NCI-H2227 treated with DMSO at 0.1 percent for 48 hours (cell line): ENCODE measurements around the gene CAPN3.

Experiments used
- DNase-seq: peaks from one replicate; lab custom pipeline; 2025; lab: John Stamatoyannopoulos, UW

Gene CAPN3

DNA sequence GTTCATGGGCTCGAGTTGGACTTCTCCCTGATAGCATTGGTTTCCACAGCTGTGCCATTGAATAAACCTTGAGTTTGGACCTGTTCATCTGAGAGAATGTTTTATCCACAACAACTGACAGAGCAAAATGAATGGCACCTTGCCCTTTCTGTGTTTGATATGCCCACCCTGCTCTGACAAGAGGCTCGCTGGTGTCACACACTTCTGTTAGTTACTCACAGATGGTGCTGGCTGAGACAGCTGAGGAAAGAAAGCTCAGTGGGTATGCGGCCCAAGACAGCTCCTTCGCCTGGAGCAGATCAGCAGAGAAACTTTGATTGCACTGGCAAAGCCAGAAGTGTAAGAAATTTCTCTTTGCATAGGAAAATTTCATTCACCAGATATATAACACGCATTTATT, 2.5 kb upstream of the CAPN3 start:
- no peak for DNase-seq

DNA sequence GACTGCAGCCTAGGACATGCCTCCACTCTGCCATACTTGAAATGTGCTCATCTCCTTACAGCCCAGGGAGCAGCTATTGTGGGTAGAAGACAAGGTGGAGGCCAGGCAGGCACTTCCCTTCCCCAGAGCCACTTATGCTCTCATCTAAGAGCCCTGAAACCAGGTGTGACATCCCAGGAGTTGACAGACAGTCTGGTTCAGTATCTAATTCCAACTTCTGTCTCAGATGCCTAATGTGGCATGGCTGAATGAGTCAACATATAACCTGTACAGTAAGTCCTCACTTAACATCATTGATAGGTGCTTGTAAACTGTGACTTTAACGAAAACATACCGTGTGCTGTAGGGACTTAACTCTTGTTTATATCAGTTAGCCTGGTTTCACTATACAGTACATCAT, 1.2 kb upstream of the CAPN3 start:
- no peak for DNase-seq

DNA sequence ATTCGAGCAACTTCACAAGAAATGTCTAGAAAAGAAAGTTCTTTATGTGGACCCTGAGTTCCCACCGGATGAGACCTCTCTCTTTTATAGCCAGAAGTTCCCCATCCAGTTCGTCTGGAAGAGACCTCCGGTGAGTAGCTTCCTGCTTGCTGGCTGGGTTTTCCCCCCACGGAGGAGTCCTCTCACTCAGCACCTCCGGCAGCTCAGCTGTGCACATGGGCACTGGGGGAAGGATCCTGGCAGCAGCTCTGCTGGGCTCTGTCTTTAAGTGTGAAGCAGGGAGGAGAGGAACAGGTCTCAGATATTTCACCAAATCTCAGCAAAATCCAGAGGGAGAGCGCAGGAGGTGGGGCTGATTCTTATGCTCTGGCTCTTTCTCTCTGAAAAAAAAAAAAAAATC, 684 bp downstream of the CAPN3 start:
- DNase-seq = no peak

DNA sequence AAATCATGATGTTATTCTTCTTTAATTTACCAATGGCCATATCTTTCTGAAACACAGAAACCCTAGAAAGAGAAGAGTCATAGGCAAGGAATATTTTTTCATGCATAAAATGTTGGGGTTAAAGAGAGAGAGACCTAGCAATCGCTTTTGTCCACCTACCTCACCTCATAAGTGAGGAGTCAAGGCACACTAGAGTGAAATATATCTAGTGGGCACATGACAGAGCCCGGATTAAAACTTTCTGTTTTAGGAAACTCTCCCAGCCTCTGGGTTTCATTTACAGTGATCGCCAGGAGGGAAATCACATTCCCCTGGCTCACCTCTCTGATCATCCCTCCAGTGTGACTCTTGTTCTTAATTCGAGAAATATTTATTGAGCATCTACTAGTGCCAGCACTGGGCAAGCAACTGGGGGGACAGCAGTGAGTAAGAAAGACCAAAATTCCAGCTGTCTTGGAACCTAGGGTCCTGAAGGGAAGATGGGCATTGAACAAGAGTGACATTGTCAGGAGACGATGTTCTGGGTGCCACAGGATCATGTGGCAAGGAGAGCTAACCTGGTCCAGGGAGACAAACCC, 1.3 kb downstream of the CAPN3 start:
- no peak for DNase-seq

DNA sequence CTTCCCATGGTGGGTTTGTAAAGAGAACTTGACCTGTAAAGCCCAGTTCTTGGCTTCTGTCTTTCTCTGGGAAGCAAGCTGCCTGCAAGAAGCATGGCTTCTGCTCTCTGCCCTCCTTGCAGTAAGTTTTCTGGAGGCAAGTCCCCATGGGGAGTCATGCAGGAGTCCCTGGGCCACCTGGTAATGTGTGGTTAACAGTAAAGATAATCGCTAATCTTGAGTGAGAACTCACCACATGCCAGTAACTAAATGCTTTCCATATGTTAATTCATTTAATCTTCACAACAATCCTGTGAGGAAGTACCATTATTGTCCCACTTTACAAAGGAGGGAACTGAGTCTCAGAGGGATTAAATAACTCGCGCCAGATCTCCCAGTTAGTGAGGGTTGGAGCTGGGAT, 4.2 kb downstream of the CAPN3 start:
- no peak for DNase-seq

DNA sequence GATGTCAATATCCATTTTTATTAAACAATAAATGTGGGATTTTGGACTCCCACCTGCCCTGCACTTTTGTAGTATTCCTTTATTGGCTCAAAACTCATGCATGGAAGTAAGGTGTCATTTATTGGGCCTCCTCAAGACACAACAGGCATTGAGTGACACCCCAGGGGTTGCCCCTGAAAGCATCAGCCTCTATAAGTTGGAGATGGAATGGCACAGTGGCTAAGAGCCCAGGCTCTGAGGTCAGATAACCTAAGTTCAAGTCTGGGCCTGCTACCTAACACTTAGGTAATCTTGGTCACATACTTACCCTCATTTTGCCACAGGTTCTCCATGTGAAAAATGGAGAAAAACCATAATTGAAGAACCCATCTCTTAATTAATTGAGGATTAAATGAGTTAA, 4.6 kb downstream of the CAPN3 start:
- DNase-seq = no peak

DNA sequence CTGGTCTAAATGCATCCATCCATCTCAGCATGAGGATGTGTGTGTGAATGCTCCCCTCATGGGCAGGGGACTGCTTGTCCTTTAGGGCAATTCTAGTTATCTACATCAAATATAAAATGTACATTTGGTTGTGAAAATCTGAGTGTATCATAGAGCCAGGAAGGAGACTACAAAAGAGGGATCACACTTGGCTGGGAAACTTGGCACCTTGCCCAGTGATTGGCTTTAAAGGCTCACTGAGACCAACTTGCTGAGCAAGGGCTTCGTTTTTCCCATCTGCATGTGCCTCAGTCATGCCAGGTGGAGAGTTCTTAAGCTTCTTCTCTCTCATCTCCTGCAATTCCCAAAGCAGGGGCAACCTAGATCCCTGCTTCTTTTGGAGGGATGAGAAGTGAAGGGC, 5.2 kb downstream of the CAPN3 start:
- DNase-seq = no peak

DNA sequence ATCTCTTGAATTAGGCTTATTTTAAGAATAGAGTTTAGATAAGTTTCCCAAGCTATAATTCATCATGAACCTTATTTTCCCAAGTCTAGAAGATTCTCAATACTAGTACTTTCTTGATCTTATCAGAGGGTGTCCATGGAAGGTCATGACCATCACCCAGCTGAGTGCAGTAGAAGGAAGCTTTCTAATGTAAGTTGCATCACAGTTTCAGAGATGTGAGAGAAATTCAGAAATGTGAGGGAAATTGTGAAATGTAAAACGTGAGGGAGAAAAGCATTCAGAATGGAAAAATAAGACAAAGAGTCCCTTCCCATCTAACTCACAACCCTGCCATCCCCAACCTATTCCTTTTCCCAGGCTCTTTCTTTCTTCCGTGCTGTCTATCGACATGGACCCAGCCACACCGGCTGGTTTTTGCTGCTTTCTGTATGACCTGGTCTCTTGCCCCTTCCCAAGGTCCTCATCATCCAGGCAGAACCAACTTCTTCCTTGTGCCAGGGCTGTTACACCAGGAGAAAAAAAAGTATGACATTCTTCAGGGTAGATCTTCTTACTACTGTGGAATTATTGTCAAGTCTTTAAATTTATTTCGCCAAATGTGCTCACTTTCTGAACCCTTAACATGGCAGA, 6.7 kb downstream of the CAPN3 start:
- DNase-seq = no peak

DNA sequence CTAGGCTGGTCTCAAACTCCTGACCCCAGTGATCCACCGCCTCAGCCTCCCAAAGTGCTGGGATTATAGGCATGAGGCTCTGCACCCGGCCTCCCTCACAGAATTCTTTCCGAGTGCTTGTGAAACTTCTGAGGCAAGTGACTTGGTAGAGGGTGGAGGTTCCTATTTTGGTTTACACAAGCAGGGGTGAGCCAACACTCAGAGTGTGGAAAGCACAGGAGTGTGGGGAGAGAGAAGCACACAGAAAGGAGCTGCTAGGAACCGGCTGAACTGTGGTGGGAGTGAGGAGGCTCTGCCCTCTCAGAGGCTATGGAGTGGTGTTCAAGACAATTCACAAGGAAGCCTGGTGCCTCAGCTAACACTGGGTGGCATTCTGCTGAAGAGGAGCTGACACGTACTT, 7.7 kb downstream of the CAPN3 start:
- no peak for DNase-seq

DNA sequence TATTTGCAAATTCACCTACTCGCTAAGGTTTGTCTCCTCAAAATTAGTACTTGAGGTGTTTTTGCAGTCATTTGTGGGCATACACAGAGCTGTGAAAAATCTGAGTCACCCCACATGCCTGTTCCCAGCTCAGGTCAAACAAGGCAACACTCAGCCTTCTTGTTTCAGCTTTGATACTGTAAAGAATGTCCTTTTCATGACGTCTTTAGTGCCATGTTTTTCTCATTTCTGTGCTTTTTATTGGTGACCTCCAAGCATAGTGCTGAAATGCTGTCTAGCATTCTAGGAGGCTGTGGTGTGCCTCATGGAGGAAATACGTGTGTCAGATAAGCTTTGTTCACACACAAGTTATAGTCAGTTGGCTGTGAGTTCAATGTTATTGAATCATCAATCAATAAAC, 8.8 kb downstream of the CAPN3 start:
- DNase-seq = no peak

DNA sequence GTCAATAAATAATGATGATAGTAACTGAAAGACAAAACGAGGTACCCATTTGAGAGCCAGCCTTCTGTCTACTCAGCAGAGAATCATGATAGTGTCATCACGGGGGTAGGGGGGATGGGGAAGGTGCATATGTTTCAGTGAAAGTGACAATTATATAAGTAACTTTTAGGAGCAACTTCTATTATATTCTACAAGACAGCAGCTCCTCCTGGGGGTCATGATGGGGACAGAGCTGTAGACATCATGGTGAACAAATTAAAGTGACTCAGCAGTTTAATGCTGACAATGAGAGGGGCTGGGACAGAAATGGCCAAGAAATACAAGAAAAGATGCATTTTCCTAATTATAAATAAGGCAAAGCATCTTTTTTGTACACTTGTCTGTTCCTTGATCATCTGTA, 11.8 kb downstream of the CAPN3 start:
- no peak for DNase-seq

DNA sequence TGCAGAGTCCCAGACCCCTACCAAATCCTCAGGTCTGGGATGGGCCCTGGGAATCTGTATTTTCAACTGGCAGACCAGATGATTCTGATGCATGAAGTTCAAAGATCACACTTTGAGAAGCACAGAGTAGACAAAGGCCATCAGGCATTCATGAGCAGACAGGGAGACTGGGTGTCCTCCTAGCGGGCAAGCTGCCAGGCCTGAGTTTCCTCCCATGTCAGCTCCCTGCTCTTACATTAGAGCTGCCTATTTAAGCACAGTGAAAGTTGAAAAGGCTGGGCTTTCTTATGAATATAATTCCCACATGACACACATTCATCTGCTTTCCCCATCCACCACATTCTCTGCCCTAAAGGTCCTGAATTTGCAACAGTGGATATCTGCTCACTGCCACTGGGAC, 14.0 kb downstream of the CAPN3 start:
- no peak for DNase-seq

DNA sequence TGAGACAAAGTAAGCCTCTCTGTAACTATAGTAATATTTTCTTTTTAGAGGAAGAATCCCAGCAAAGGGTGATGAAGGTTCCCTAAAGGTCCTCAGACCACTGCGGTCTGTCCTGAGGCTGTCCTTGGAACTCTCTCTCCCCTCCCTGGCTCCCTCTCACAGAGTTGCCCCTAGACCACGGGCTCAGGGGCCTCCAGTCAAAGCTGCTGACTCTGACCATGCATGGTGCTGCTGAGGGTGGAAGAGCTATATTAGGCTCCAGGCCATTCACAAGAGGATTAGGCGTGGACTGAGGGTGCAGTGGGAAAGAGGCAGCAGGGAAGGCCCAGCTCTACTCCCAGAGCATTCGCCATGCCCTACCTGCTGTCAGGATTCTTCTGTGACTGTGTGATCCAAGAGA, 14.6 kb downstream of the CAPN3 start:
- DNase-seq = no peak

DNA sequence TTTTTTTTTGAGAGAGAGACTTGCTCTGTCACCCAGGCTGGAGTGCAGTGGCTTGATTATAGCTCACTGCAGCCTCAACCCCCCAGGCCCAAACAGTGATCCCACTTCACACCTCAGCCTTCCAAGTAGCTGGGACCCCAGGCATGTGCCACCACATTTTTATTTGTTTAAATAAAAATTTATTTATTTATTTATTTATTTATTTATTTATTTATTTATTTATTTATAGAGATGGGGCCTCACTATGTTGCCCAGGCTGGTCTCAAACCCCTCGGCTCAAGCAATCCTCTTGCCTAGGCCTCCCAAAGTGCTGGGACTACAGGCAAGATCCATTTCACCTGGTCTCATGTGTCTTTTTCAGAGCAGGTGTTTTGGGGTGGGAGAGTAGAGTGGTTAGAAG, 15.5 kb downstream of the CAPN3 start:
- no peak for DNase-seq

DNA sequence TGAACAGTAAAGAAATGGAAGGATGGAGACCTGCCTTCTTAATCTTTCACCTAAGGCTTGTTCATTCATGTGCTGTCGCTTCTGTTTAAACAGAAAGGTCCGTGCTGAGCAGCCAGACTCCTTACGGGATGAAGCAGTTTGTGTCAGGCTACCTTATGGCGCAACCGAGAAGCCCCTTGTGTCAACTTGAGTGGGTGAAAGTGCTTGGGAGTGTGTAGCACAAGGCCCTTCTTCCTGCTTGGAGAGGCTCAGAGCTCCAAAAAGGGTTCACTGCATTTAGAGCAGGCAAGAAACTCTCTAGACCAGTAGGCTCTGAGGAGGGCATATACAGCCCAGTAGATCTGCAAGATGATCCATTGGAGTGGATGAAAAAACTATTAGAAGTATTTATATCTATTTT, 16.0 kb downstream of the CAPN3 start:
- no peak for DNase-seq

DNA sequence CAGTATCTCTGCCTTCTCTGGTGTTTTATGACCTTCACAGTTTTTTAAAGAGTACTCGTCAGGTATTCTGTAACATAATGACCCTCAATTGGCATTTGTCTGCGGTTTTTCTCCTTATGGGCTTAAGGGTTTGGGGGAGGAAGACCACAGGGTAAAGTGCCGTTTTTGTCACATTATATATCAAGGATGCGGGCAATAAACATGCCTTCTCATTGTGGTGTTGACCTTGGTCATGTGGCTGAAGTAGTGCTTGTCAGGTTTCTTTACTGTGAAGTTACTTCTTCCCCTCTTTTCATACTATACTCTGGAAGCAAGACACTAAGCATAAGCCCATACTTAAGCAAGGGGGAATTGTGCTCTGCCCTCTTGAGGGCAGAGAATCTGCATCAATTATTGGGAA, 16.6 kb downstream of the CAPN3 start:
- no peak for DNase-seq

DNA sequence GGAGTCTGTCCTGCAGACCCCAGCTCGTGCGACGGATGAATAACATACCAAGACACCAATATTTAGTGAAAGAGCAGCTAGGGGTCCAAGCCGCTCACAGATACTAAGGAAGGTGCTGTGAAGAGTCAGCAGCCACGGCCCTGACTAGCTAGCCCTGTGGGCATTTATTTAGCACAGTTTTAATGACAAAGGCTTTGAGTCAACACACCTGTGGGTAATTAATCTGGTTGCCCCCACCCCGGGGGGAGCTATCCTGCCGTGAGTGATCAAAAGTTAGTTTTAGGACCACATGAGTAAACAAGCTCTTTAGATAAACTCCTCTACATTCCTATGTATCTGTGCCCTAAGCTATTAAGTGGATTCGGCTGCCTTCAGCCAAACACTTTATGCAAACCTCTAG, 18.7 kb downstream of the CAPN3 start:
- DNase-seq = no peak

DNA sequence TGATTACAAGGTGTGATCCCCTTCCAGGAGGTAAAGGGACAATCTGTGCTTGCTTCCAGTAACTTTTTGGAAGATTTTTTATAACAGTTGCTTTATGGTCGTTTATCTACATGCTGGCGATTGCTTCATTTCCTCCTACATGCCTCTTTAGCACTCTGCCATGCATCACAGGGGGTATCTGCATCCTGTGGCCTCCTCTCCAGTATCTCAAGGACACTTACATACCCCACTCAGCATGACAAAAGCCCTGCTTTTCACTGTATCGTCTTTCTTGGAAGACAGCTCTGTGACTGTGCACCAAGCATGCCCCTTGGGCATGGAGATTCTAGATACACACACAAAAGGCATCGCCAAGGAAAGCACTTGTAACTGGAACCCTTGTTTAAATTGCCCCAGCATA, 25.3 kb downstream of the CAPN3 start:
- DNase-seq = no peak

DNA sequence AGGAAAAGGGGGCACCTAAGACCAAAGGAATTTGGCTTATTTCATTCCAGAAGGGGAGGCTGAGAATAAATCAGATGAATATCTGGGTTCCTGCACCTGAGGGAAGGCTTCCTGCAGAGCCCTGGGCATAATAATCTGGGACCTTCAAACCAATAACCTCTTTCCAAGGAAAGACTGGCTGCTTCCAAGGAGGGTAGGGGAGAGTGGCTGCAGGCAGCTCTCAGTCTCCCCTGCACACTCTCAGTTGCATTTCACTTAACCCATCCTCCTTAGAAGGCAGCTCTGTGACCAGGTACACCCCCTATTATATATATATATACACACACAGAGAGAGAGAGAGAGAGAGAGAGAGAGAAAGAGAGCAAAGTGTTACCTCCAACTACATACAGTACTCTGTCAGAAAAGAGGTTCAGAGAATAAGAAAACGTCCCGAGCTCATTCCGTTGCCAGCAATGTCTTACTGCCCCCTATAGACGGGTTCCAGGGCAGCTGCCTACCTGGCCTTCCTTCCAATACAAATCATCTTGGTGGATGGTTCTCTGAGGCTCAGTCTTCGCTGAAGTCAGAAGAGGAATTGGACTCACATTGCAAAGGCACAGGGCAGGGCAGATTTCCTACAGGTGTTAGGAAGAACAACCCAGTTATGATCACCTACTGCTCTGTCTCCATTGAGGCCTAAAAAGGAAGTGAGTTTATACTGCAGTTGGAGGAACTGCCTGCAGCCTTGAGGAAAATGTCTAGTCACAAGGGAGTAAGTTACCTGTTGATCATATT, 26.1 kb downstream of the CAPN3 start:
- peak; percentile 35 for DNase-seq

DNA sequence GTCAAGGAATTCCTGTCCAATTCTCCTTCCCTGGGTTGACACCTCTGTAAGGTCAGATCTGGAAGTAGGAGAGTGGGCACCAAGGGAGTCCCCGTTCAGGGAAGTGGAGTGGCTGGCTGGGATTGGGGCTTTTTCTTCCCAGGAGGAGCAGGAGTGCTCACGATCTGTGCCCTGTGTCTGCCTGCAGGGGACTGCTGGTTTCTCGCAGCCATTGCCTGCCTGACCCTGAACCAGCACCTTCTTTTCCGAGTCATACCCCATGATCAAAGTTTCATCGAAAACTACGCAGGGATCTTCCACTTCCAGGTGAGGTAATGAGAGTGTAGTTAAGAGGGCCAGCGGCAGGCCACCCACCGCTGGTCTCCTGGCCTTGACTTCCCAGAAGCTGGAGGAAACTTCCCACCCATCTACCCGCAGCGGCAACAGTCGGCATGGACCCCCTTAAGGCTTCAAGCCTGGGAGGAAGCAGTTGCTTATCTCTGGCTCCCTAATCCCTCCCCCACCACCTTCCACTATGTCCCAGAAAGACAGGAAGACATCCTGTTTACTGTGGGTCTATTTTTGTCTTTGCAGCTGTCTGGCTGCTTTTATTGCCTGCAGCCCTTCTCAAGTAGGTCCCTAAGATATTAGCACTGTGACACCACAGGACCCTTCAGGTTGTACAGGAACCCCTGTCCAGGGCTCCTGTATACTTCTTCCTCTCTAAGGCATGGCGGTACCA, 26.8 kb downstream of the CAPN3 start:
- DNase-seq = no peak

DNA sequence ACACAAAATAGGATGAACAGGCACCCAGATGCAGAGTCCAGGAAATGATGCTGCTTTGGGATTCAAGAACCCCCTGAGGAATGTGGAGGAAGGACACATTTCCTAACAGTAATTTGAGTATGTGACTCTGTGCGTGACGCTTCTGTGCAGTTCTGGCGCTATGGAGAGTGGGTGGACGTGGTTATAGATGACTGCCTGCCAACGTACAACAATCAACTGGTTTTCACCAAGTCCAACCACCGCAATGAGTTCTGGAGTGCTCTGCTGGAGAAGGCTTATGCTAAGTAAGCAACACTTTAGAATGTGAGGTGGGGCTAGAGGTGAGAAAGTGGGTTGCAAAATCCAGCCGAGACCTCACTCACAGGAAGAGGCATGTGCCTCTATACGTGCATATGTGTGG, 28.3 kb downstream of the CAPN3 start:
- no peak for DNase-seq

DNA sequence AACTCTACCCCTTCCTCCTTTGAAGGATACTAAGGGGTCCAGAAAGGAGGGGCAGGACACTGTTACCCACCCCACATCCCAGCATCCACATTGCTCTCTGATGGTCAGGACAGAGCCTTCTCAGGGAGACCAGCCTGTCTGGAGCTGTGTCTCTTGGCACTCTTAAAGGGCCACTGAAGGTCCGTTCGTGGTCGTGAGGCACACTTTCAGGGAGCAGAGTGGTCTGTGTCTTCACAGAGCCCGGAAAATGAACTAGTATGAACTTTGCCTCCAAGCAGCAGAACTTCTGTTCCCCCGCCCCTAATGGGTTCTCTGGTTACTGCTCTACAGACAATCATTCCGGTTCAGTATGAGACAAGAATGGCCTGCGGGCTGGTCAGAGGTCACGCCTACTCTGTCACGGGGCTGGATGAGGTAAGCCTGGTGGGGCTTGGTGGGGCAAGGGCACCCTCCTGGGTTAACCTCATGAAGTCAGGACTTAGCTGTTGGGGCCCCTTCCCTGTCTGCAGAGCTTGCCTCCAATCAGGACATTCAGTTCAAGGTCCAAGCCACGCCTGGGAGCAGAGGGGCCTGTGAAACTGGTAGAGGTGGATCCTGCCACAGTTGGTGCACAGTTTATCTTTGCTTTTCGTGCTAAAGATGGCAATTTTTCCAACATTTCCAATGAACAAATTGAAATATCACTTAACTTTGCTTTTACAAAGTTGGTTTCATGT, 33.2 kb downstream of the CAPN3 start:
- no peak for DNase-seq
